Endodermal cell (in vitro differentiated cells): ENCODE data around the gene PTPRK. TPM values are rescaled to one million over a fixed set of nuclear protein-coding genes. Genes with fewer than 3 reads are reported as not detected.

Experiments
- DNase-seq: peaks from one replicate; pipeline ENCODE4 v3.0.0-alpha.2; 2017
- H3K27ac ChIP-seq: 2 replicates; pipeline ENCODE4 v1.5.1; 2013; ENCODE audit warnings: mild to moderate bottlenecking, low read depth, low read length, moderate library complexity
- H3K27me3 ChIP-seq: 2 replicates; pipeline ENCODE4 v1.6.1; 2013; ENCODE audit warnings: mild to moderate bottlenecking, low read length, moderate library complexity; ENCODE audit not compliant: insufficient read depth, control insufficient read depth, poor library complexity, severe bottlenecking
- H3K36me3 ChIP-seq: 2 replicates; pipeline ENCODE4 v1.7.0; 2013; ENCODE audit warnings: mild to moderate bottlenecking, low read length, moderate library complexity; ENCODE audit not compliant: control insufficient read depth, insufficient read depth
- H3K4me1 ChIP-seq: one replicate; pipeline ENCODE4 v1.7.0; 2013; ENCODE audit warnings: low read length; ENCODE audit not compliant: control insufficient read depth, insufficient read depth
- H3K4me3 ChIP-seq: 2 replicates; pipeline ENCODE4 v1.5.1; 2013; ENCODE audit warnings: mild to moderate bottlenecking, low read length, moderate library complexity
- H3K9ac ChIP-seq: 2 replicates; pipeline ENCODE4 v1.6.1; 2013; ENCODE audit warnings: mild to moderate bottlenecking, low read length, moderate library complexity; ENCODE audit not compliant: poor library complexity, severe bottlenecking; ENCODE audit errors: extremely low read depth
- H3K9me3 ChIP-seq: 2 replicates; pipeline ENCODE4 v1.6.1; 2013; ENCODE audit warnings: mild to moderate bottlenecking, low read length, moderate library complexity; ENCODE audit not compliant: control insufficient read depth
- H3K27ac Mint-ChIP-seq: 2 replicates; pipeline ENCODE4 v1.8.0; 2020; ENCODE audit warnings: mixed read lengths
- H3K27me3 Mint-ChIP-seq: 2 replicates; pipeline ENCODE4 v1.8.0; 2021; ENCODE audit warnings: mild to moderate bottlenecking, mixed read lengths; ENCODE audit not compliant: insufficient read depth
- H3K36me3 Mint-ChIP-seq: 2 replicates; pipeline ENCODE4 v1.8.0; 2020; ENCODE audit warnings: low read depth, mixed read lengths
- H3K4me1 Mint-ChIP-seq: 2 replicates; pipeline ENCODE4 v1.8.0; 2020; ENCODE audit warnings: mixed read lengths
- H3K4me3 Mint-ChIP-seq: 2 replicates; pipeline ENCODE4 v1.8.0; 2020; ENCODE audit warnings: mild to moderate bottlenecking, moderate library complexity, mixed read lengths
- H3K9me3 Mint-ChIP-seq: 2 replicates; pipeline ENCODE4 v1.8.0; 2020; ENCODE audit warnings: mild to moderate bottlenecking, mixed read lengths
- CTCF ChIP-seq: fragments of 200-600 bp; sonication (generic); conservative IDR thresholded peaks from 2 replicates; pipeline ENCODE4 v1.5.0; 2021; ENCODE audit warnings: antibody characterized with exemption, mild to moderate bottlenecking
- WGBS, 2 experiments: methylation state at CpG; one replicate each; pipeline versions ENCODE4 v1.1.5 to v1.1.7; 2013; ENCODE audit warnings: missing lambda C conversion rate in 2 of 2, mixed read lengths in 1 of 2; ENCODE audit not compliant: insufficient coverage in 1 of 2, insufficient read length in 1 of 2; 5-methylcytosine and 5-hydroxymethylcytosine counted together
- total RNA-seq, 2 donors: library from RNA; stranded (reverse); fragmentation: NEBNext Ultra II Directional in 1 of 2; extraction: Animal tissue kit (Norgen Biotek cat#: 25700) in 1 of 2; gene quantifications; 2 replicates in 1 of 2; 3 replicates in 1 of 2; pipeline ENCODE4 v1.2.1, GENCODE V29; 2021

PTPRK gene
- total RNA-seq, 2 donors from 2014 or later: 46.4 to 57.6 TPM

GRCh38 chr6:128007658-128008057, 512.7 kb downstream of the PTPRK start:
- Mint-ChIP-seq H3K27me3 (no peaks in the 10 kb centered on the region), H3K4me3 (no peak overlapping the region)
- WGBS, 2 experiments: 100% methylated on average over 1 of the region's 1 CpG; no CpG with 5 or more reads in 1 of the 2 experiments

GRCh38 chr6:128005009-128005408, 515.4 kb downstream of the PTPRK start:
- Mint-ChIP-seq H3K4me3 (no peak overlapping the region), H3K4me1 (no peaks in the 10 kb centered on the region), H3K27me3 (no peaks in the 10 kb centered on the region), H3K9me3 (no peaks in the 10 kb centered on the region), H3K27ac (no peak overlapping the region), H3K36me3 (no peaks in the 10 kb centered on the region)
- WGBS, 2 experiments: 86 to 96% methylated on average over 4 of the region's 5 CpGs
- H3K27ac ChIP-seq: no peak overlapping the region
- DNase-seq: no peak
- no peak for TF ChIP-seq CTCF
- H3K9ac ChIP-seq: no peak overlapping the region
- H3K4me1 ChIP-seq: no peaks in the 10 kb centered on the region
- H3K4me3 ChIP-seq: no peak overlapping the region
- no peaks in the 10 kb centered on the region for H3K9me3 ChIP-seq
- no peaks in the 10 kb centered on the region for H3K27me3 ChIP-seq
- peaks cover 13% of the 10 kb centered on the region for H3K36me3 ChIP-seq

More at GRCh38 chr6:128007658-128008057, 512.7 kb downstream of the PTPRK start:
- no peaks in the 10 kb centered on the region for H3K9me3 Mint-ChIP-seq
- DNase-seq: no peak
- H3K36me3 Mint-ChIP-seq: no peaks in the 10 kb centered on the region
- Histone ChIP-seq H3K27ac (no peak overlapping the region), H3K4me3 (no peak overlapping the region), H3K9me3 (no peaks in the 10 kb centered on the region), H3K4me1 (no peaks in the 10 kb centered on the region), H3K36me3 (peaks cover 12% of the 10 kb centered on the region), H3K9ac (no peak overlapping the region), H3K27me3 (no peaks in the 10 kb centered on the region)
- TF ChIP-seq CTCF: no peak
- H3K4me1 Mint-ChIP-seq: no peaks in the 10 kb centered on the region
- H3K27ac Mint-ChIP-seq: no peak overlapping the region

- H3K4me1 Mint-ChIP-seq: no peaks in the 10 kb centered on the region
- TF ChIP-seq CTCF: no peak
- 60 to 85% methylated on average over 1 to 2 of the region's 2 CpGs for WGBS, 2 experiments
Observed at GRCh38 chr6:128000363-128000762, 520.0 kb downstream of the PTPRK start.

More at GRCh38 chr6:128000363-128000762, 520.0 kb downstream of the PTPRK start:
- Histone ChIP-seq H3K4me1 (no peaks in the 10 kb centered on the region), H3K27me3 (no peaks in the 10 kb centered on the region), H3K9me3 (no peaks in the 10 kb centered on the region), H3K36me3 (peaks cover 13% of the 10 kb centered on the region), H3K27ac (no peak overlapping the region), H3K9ac (no peak overlapping the region), H3K4me3 (no peak overlapping the region)
- H3K27me3 Mint-ChIP-seq: no peaks in the 10 kb centered on the region
- H3K4me3 Mint-ChIP-seq: no peak overlapping the region
- no peaks in the 10 kb centered on the region for H3K36me3 Mint-ChIP-seq
- no peak for DNase-seq
- H3K9me3 Mint-ChIP-seq: no peaks in the 10 kb centered on the region
- H3K27ac Mint-ChIP-seq: no peak overlapping the region
